RWPE2 (cell line): ENCODE data around the gene SEMA6D.

ENCODE experiments used
- ATAC-seq: fragments of 200-7000 bp; cut with Tn5 transposase; 3 replicates; pipeline ENCODE4 v1.9.1; 2021; ENCODE audit warnings: low read depth
- DNase-seq: peaks from one replicate; pipeline ENCODE4 v3.0.0-alpha.2; 2020; ENCODE audit warnings: low spot score
- H3K27ac ChIP-seq: fragments of 450-650 bp; 2 replicates; pipeline ENCODE4 v1.5.1; 2017; ENCODE audit warnings: mild to moderate bottlenecking; ENCODE audit not compliant: poor library complexity, severe bottlenecking
- H3K27me3 ChIP-seq: fragments of 250-450 bp; sonication (Bioruptor Pico); 2 replicates; pipeline ENCODE4 v1.5.1; 2021; ENCODE audit warnings: mild to moderate bottlenecking, moderate library complexity; ENCODE audit not compliant: insufficient read depth, poor library complexity, severe bottlenecking
- H3K36me3 ChIP-seq: fragments of 250-450 bp; sonication (Bioruptor Pico); 2 replicates; pipeline ENCODE4 v1.5.1; 2020; ENCODE audit warnings: low read depth, mild to moderate bottlenecking, moderate library complexity
- H3K4me1 ChIP-seq: fragments of 250-450 bp; sonication (Bioruptor Pico); 2 replicates; pipeline ENCODE4 v1.5.1; 2021; ENCODE audit warnings: mild to moderate bottlenecking, moderate library complexity; ENCODE audit not compliant: insufficient read depth, poor library complexity, severe bottlenecking
- H3K4me3 ChIP-seq: fragments of 250-450 bp; sonication (Bioruptor Pico); 2 replicates; pipeline ENCODE4 v1.5.1; 2021; ENCODE audit warnings: mild to moderate bottlenecking, moderate library complexity; ENCODE audit not compliant: severe bottlenecking
- H3K9me3 ChIP-seq: fragments of 250-450 bp; sonication (Bioruptor Pico); 2 replicates; pipeline ENCODE4 v1.5.1; 2021; ENCODE audit warnings: mild to moderate bottlenecking, moderate library complexity; ENCODE audit not compliant: severe bottlenecking
- CTCF ChIP-seq: fragments of 450-650 bp; IDR thresholded peaks from one replicate; pipeline ENCODE4 v1.5.1; 2017; ENCODE audit warnings: mild to moderate bottlenecking, moderate library complexity; ENCODE audit not compliant: poor library complexity, severe bottlenecking

SEMA6D gene

GRCh38 chr15:47741907-47742306 lies 24.6 kb downstream of the SEMA6D start:
- H3K27ac ChIP-seq, result no peak overlapping the region
- no peak for ATAC-seq
- TF ChIP-seq CTCF, result no peak

GRCh38 chr15:47742334-47742733 lies 25.0 kb downstream of the SEMA6D start:
- Histone ChIP-seq H3K36me3 (no peaks in the 10 kb centered on the region), H3K4me3 (no peak overlapping the region), H3K9me3 (no peaks in the 10 kb centered on the region), H3K4me1 (no peaks in the 10 kb centered on the region), H3K27ac (no peak overlapping the region), H3K27me3 (no peaks in the 10 kb centered on the region)
- TF ChIP-seq CTCF, result no peak
- ATAC-seq (no peak), DNase-seq (no peak)

More at GRCh38 chr15:47741907-47742306, 24.6 kb downstream of the SEMA6D start:
- Histone ChIP-seq H3K36me3 (no peaks in the 10 kb centered on the region), H3K4me3 (no peak overlapping the region), H3K27me3 (no peaks in the 10 kb centered on the region), H3K9me3 (no peaks in the 10 kb centered on the region), H3K4me1 (no peaks in the 10 kb centered on the region)
- no peak for DNase-seq

GRCh38 chr15:47742742-47743141 lies 25.4 kb downstream of the SEMA6D start:
- Histone ChIP-seq H3K4me1 (no peaks in the 10 kb centered on the region), H3K27ac (no peak overlapping the region), H3K4me3 (no peak overlapping the region), H3K9me3 (no peaks in the 10 kb centered on the region), H3K27me3 (no peaks in the 10 kb centered on the region), H3K36me3 (no peaks in the 10 kb centered on the region)
- TF ChIP-seq CTCF, result no peak
- ATAC-seq (no peak), DNase-seq (no peak)

- H3K4me3 ChIP-seq, result no peak overlapping the region
- TF ChIP-seq CTCF, result no peak
- no peak for DNase-seq
- H3K36me3 ChIP-seq, result no peaks in the 10 kb centered on the region
- no peak overlapping the region for H3K27ac ChIP-seq
- ATAC-seq, result no peak
- H3K27me3 ChIP-seq, result no peaks in the 10 kb centered on the region
- no peaks in the 10 kb centered on the region for H3K9me3 ChIP-seq
- H3K4me1 ChIP-seq, result no peaks in the 10 kb centered on the region
These were observed 26.1 kb downstream of the SEMA6D start for GRCh38 chr15:47743385-47743784.

GRCh38 chr15:47743886-47744285 lies 26.6 kb downstream of the SEMA6D start:
- ATAC-seq, result no peak
- H3K36me3 ChIP-seq, result no peaks in the 10 kb centered on the region
- H3K4me3 ChIP-seq, result no peak overlapping the region
- H3K4me1 ChIP-seq, result no peaks in the 10 kb centered on the region
- no peaks in the 10 kb centered on the region for H3K27me3 ChIP-seq
- no peak for TF ChIP-seq CTCF
- no peaks in the 10 kb centered on the region for H3K9me3 ChIP-seq
- no peak overlapping the region for H3K27ac ChIP-seq
- no peak for DNase-seq
